Chondrocyte (in vitro differentiated cells): ENCODE results near the gene PPFIBP1. TPM values are rescaled to one million over a fixed set of nuclear protein-coding genes. Genes with fewer than 3 reads are reported as not detected.
"Not testable (repeated sequence)": the region's sequence is repeated elsewhere in the genome, so short reads cannot be mapped to it uniquely, and the experiment has no call there.

Experiments used
- DNase-seq: peaks from one replicate; pipeline ENCODE4 v3.0.0; 2021; ENCODE audit warnings: mixed read lengths, low spot score
- H3K27ac Mint-ChIP-seq: one replicate; pipeline ENCODE4 v1.8.0; 2021; ENCODE audit warnings: mild to moderate bottlenecking, moderate library complexity, mixed read lengths; ENCODE audit not compliant: unreplicated experiment
- H3K27me3 Mint-ChIP-seq: 2 replicates; pipeline ENCODE4 v1.8.0; 2021; ENCODE audit warnings: low read depth, mixed read lengths
- H3K36me3 Mint-ChIP-seq: 2 replicates; pipeline ENCODE4 v1.8.0; 2021; ENCODE audit warnings: low read depth, mixed read lengths
- H3K4me1 Mint-ChIP-seq: 2 replicates; pipeline ENCODE4 v1.8.0; 2021; ENCODE audit warnings: low read depth, mild to moderate bottlenecking, mixed read lengths
- H3K4me3 Mint-ChIP-seq: one replicate; pipeline ENCODE4 v1.8.0; 2021; ENCODE audit warnings: mild to moderate bottlenecking, moderate library complexity, mixed read lengths; ENCODE audit not compliant: unreplicated experiment
- H3K9me3 Mint-ChIP-seq: 2 replicates; pipeline ENCODE4 v1.8.0; 2021; ENCODE audit warnings: low read depth, mixed read lengths
- total RNA-seq: library from RNA; stranded (reverse); gene quantifications from 3 replicates; pipeline ENCODE4 v1.2.1, GENCODE V29; 2021
- TF ChIP-seq, protein P1 (sequence below): fragments of 200-600 bp; sonication (generic); IDR thresholded peaks from 2 replicates; pipeline ENCODE4 v1.5.0; 2021; ENCODE audit warnings: antibody characterized with exemption, mild to moderate bottlenecking, moderate library complexity

PPFIBP1 gene
- total RNA-seq, 1 donor from 2014 or later, result 85.0 TPM

DNA sequence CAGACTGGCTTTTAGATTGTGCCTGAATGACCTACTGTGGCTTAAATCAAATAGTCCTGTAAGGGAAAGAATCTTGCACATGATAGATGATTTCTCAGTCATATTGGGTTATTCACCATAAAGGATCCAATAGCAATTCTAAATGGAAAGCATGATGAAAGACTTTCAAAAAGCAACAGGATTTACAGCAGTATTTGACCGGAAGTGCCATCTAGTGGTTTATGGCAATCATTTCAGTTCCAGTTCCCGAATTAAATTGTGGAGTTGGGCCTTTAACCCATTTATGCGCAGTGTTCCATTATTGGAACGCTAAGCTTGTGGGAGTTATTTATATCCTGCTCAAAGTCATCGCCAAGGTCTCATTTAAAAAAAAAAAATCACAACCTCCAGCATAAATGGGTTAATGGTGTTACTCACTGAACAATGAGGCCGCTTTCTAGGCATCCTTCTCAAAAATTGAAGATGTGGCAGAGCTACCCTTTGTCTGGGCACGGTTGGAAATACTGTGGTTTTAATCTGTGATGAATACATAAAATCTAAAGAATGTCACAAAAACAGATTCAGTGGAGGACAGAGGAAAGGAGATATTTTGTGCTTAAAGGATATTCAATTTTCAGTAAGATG lies 111.5 kb downstream of the PPFIBP1 start:
- H3K9me3 Mint-ChIP-seq, result no peaks in the 10 kb centered on the region
- H3K27me3 Mint-ChIP-seq, result no peaks in the 10 kb centered on the region
- no peak overlapping the region for H3K4me3 Mint-ChIP-seq
- peaks cover 7% of the 10 kb centered on the region for H3K36me3 Mint-ChIP-seq
- peaks cover 35% of the 10 kb centered on the region for H3K4me1 Mint-ChIP-seq
- TF ChIP-seq, protein P1, sequence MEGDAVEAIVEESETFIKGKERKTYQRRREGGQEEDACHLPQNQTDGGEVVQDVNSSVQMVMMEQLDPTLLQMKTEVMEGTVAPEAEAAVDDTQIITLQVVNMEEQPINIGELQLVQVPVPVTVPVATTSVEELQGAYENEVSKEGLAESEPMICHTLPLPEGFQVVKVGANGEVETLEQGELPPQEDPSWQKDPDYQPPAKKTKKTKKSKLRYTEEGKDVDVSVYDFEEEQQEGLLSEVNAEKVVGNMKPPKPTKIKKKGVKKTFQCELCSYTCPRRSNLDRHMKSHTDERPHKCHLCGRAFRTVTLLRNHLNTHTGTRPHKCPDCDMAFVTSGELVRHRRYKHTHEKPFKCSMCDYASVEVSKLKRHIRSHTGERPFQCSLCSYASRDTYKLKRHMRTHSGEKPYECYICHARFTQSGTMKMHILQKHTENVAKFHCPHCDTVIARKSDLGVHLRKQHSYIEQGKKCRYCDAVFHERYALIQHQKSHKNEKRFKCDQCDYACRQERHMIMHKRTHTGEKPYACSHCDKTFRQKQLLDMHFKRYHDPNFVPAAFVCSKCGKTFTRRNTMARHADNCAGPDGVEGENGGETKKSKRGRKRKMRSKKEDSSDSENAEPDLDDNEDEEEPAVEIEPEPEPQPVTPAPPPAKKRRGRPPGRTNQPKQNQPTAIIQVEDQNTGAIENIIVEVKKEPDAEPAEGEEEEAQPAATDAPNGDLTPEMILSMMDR, result peak; percentile 90
- no peak overlapping the region for H3K27ac Mint-ChIP-seq
- DNase-seq, result no peak

DNA sequence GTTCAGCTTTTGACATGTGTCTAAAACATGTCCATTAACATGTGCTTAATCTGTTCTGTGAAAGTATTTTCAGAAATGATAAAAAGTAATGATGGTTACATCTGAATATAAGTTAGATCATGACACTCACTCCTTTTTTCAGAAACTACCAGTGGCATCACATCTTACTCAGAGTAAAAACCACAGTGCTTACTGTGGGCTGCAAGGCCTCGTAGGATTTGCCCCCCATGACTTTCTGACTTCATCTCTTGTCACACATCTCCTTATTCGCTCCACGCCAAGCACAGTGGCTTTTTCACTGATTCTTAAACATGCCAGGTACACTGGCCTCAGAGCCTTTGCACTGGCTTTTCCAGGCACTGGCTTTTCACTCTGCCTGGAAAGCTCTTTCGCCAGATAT lies 112.6 kb downstream of the PPFIBP1 start:
- not testable (repeated sequence) for DNase-seq, H3K36me3 Mint-ChIP-seq, H3K27me3 Mint-ChIP-seq, H3K9me3 Mint-ChIP-seq, H3K27ac Mint-ChIP-seq, H3K4me3 Mint-ChIP-seq
- H3K4me1 Mint-ChIP-seq, result peaks cover 41% of the 10 kb centered on the region

DNA sequence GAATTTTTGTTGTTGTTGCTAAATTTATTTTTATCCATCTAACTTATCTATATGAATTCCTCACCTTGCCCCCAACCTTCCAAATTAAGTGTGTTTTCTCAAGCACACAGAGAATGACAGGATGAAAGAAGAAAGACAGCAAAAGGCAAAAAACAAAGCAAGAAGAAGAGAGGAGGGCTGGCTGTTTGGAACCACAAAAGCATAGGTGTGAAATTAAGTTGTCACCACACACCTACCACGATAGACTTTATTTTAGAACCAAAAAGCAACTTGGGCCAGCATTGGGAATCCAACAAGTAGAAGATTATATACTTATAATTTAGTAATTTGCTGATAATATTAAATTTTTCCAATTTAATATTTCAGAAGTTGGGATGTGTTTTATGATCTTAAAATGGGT lies 113.5 kb downstream of the PPFIBP1 start:
- peaks cover 34% of the 10 kb centered on the region for H3K4me1 Mint-ChIP-seq

DNA sequence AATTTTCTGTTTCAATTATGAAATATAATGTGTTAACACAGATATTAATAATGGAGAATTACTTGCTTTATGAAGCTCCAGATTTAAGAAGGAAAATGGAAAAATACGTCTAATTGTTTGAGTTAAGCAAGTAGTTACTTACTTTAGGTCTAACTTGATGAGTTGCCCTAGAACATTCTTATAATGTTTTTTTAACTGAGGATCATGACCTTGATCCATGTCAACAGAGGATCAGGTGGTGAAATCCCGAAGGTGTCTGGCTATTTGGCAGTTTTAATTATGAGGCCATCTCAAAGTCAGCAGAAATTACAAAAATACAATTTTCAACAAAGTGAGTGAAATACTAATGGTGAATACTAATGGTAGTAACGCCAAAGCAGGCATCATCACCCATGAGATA lies 115.3 kb downstream of the PPFIBP1 start:
- no peak for DNase-seq
- Mint-ChIP-seq H3K4me1 (peaks cover 40% of the 10 kb centered on the region), H3K9me3 (no peaks in the 10 kb centered on the region), H3K4me3 (no peak overlapping the region), H3K27ac (no peak overlapping the region), H3K27me3 (no peaks in the 10 kb centered on the region), H3K36me3 (peaks cover 3% of the 10 kb centered on the region)
- TF ChIP-seq, protein P1, result no peak

More for the DNA sequence above, 113.5 kb downstream of the PPFIBP1 start:
- H3K27ac Mint-ChIP-seq, result no peak overlapping the region
- no peaks in the 10 kb centered on the region for H3K27me3 Mint-ChIP-seq
- H3K4me3 Mint-ChIP-seq, result no peak overlapping the region
- TF ChIP-seq, protein P1, result no peak
- H3K36me3 Mint-ChIP-seq, result peaks cover 7% of the 10 kb centered on the region
- DNase-seq, result no peak
- no peaks in the 10 kb centered on the region for H3K9me3 Mint-ChIP-seq

DNA sequence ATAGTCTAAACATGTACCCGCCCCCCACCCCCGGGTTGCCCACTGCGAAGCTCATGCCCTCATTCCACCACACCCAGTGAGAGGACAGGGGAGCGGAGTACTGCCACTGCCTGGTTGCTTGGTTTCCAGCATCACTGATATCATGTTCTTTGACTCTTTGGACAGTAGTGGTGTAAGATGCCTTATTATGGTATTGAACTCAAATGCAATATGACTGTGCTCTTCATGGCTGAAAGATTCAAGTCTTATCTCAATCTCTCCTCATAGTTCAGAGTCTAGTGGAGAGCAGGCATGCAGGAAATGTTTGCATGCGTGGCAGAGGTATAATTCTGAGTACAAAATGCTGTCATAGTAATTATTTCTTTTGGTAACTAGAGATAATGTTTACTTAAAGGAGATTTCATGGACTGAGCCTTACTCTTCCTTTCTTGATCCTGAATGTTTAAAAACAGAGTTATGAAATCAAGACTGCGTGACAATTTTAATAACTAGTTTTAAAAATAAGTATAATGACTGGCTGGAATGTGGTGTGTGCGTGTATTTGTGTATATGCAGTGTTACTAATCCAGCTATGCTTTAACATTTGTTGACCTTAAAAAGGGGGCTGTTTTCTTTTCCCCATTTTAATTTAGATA lies 116.7 kb downstream of the PPFIBP1 start:
- Mint-ChIP-seq H3K4me1 (peaks cover 49% of the 10 kb centered on the region), H3K27ac (peak overlapping the region; percentile 75)
- not testable (repeated sequence) for H3K27me3 Mint-ChIP-seq, DNase-seq, H3K9me3 Mint-ChIP-seq, H3K36me3 Mint-ChIP-seq, H3K4me3 Mint-ChIP-seq

DNA sequence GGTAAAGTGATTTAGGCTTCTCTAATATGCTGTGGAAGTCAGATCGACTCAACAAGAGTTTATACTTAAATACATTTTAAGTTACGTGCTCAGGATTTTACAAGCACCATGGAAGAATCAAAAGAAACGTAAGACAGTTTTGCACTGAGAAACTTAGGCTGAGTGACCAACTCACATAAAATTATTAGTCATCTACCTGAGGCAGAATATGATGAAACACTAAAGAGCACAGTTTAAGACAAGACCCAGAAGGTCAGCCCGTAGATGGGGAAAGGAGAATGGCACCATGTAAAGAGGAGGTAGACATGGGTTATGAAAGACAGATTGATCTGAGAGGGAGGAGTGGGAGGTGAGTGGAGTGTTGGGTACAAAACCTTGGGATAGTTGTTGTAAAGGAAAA lies 118.4 kb downstream of the PPFIBP1 start:
- not testable (repeated sequence) for H3K4me3 Mint-ChIP-seq, H3K36me3 Mint-ChIP-seq, H3K27ac Mint-ChIP-seq, H3K27me3 Mint-ChIP-seq, DNase-seq, H3K9me3 Mint-ChIP-seq
- peaks cover 50% of the 10 kb centered on the region for H3K4me1 Mint-ChIP-seq

DNA sequence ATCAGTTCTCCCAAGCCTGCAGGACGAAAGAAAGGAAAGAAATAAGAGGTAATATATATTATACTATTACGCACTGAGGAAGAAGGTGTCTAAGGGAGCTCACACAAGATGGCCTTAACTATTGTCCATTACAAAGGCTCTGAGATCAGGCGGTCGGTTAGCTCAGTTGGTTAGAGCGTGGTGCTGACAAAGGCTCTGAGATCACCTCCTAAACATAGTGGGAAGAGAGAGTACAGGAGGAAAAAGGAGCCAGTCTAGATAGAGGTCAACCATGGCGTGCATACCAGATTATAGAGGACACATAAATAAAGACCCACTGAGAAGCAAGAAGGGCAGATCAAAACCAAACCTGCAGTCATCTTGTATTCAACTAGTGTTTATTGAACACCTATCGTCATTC lies 118.9 kb downstream of the PPFIBP1 start:
- not testable (repeated sequence) for H3K36me3 Mint-ChIP-seq, H3K4me3 Mint-ChIP-seq, H3K27ac Mint-ChIP-seq

More for the DNA sequence above, 118.9 kb downstream of the PPFIBP1 start:
- not testable (repeated sequence) for DNase-seq, H3K27me3 Mint-ChIP-seq, H3K9me3 Mint-ChIP-seq
- peaks cover 50% of the 10 kb centered on the region for H3K4me1 Mint-ChIP-seq
